ENCODE results near the gene DDTL. TPM values are rescaled to one million over a fixed set of nuclear protein-coding genes. Genes with fewer than 3 reads are reported as not detected.

The DDTL gene
- total and polyA plus RNA-seq, 9 of the 15 experiments (the other 6 are each of a cell fraction or from before 2014, with no cell fraction given), result 0.05 to 1.7 (median 0.59) TPM; not detected in 4

DNA sequence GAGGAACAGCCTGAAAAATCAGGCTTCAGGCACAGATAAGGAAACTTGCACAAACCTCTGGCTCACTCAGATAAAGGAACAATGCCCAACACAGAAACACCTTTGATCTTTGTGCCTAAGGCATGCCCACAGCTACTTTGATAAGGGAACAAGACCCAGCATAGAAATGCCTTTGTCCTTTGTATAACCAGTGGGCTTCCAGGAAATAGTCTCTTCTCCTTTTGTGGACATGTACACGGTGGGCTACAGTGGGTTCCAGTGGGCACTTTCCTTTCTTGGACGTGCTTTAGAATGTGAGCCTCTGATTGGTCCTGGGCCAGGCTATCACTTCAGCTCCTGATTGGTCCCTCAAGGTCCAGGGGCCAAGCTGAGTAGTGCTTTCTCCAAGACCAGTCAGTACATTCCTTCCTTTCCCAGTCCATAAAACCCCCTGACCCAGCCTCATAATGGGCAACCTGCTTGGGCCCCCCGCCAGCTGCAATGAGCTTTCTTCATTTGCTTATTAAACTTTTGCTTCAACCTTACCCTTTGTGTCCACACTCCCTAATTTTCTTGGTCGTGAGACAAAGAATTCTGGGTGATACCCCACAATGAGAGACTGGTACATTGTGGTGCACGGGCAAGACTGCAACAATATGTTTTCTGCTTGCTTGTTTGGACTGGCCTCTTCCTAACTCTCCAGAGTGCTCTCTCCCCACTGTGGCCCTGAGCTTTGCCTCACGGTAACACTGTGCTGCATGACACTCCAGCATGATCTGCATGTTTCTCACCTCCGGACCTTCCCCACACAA, 42.7 kb downstream of the DDTL start (continued):
- TF ChIP-seq, protein P1, sequence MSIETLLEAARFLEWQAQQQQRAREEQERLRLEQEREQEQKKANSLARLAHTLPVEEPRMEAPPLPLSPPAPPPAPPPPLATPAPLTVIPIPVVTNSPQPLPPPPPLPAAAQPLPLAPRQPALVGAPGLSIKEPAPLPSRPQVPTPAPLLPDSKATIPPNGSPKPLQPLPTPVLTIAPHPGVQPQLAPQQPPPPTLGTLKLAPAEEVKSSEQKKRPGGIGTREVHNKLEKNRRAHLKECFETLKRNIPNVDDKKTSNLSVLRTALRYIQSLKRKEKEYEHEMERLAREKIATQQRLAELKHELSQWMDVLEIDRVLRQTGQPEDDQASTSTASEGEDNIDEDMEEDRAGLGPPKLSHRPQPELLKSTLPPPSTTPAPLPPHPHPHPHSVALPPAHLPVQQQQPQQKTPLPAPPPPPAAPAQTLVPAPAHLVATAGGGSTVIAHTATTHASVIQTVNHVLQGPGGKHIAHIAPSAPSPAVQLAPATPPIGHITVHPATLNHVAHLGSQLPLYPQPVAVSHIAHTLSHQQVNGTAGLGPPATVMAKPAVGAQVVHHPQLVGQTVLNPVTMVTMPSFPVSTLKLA (conservative IDR thresholded peaks at IDR 0.05), result no peak
- TF ChIP-seq SOX6 (IDR thresholded peaks at IDR 0.05) (peak; percentile 48; the same call in 1 of the 2 replicates), POLR2AphosphoS5 (IDR thresholded peaks at IDR 0.05; ENCODE audit: control insufficient read depth, insufficient read depth, low read depth, low read length) (no peak), NFYB (IDR thresholded peaks at IDR 0.05; ENCODE audit: extremely low read depth, insufficient read length) (peak; percentile 21), CBFA2T3 (IDR thresholded peaks at IDR 0.05) (peak; percentile 74), TCFL5 (CRISPR knock-in tag; conservative IDR thresholded peaks at IDR 0.05) (no peak), KLF10 (CRISPR knock-in tag; IDR thresholded peaks at IDR 0.05) (no peak), TEAD4 (IDR thresholded peaks at IDR 0.05; ENCODE audit: low read length) (peak; percentile 52; the same call in 1 of the 2 replicates), TEAD4 (CRISPR knock-in tag; IDR thresholded peaks at IDR 0.05; ENCODE audit: borderline replicate concordance) (no peak), TRIM28 (IDR thresholded peaks at IDR 0.05) (0 out of 2 replicates have a peak, but pooled peaks have one; percentile 32), ZNF395 (CRISPR knock-in tag; IDR thresholded peaks at IDR 0.05) (no peak), TCF3 (CRISPR knock-in tag; IDR thresholded peaks at IDR 0.05) (peak; percentile 68), ZNF41 (CRISPR knock-in tag; conservative IDR thresholded peaks at IDR 0.05) (no peak), ARID1B (IDR thresholded peaks at IDR 0.05) (peak; percentile 66), CHD4 (IDR thresholded peaks at IDR 0.05; ENCODE audit: insufficient read depth, insufficient replicate concordance, low read depth, low read length, poor library complexity, severe bottlenecking) (no peak), TAL1 (IDR thresholded peaks at IDR 0.05) (peak; percentile 64), LEF1 (IDR thresholded peaks at IDR 0.05) (peak; percentile 41; the same call in 1 of the 2 replicates)
